ENCODE results near the gene OTOG.

Gene OTOG

DNA sequence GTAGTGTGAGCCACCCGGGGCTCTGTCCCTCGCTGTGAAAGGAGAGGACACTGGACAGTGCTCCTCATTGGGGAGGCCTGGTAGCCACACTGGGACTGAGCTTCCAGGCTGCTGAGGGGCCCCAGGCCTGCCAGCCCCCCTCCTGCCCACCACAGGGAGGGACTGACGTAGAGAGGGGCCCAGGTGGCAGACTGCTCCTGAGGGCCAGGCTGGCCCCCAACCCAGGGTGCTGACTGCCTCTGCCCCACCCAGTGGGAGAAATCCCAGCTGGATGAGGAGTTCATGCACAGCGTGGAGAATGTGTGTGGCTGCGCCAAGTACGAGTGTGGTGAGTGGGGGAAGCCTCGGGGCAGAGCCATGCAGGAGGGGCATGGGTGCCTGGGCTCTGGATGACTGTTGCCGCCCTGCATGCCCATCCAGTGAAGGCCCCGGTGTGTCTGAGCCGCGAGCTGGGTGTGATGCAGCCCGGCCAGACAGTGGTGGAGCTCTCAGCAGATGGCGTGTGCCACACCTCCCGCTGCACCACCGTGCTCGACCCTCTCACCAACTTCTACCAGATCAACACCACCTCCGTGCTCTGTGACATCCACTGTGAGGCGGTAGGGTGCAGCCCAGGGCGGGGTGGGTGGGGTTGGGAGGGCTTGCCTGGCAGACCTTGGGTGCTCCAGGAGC is 93.6 kb downstream of the OTOG start:
- TF ChIP-seq, protein P1, sequence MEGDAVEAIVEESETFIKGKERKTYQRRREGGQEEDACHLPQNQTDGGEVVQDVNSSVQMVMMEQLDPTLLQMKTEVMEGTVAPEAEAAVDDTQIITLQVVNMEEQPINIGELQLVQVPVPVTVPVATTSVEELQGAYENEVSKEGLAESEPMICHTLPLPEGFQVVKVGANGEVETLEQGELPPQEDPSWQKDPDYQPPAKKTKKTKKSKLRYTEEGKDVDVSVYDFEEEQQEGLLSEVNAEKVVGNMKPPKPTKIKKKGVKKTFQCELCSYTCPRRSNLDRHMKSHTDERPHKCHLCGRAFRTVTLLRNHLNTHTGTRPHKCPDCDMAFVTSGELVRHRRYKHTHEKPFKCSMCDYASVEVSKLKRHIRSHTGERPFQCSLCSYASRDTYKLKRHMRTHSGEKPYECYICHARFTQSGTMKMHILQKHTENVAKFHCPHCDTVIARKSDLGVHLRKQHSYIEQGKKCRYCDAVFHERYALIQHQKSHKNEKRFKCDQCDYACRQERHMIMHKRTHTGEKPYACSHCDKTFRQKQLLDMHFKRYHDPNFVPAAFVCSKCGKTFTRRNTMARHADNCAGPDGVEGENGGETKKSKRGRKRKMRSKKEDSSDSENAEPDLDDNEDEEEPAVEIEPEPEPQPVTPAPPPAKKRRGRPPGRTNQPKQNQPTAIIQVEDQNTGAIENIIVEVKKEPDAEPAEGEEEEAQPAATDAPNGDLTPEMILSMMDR (IDR thresholded peaks at IDR 0.05), result no peak
- TF ChIP-seq ZFX (IDR thresholded peaks at IDR 0.05; ENCODE audit: borderline replicate concordance), result no peak
- H3K27ac ChIP-seq, result no peak overlapping the region

DNA sequence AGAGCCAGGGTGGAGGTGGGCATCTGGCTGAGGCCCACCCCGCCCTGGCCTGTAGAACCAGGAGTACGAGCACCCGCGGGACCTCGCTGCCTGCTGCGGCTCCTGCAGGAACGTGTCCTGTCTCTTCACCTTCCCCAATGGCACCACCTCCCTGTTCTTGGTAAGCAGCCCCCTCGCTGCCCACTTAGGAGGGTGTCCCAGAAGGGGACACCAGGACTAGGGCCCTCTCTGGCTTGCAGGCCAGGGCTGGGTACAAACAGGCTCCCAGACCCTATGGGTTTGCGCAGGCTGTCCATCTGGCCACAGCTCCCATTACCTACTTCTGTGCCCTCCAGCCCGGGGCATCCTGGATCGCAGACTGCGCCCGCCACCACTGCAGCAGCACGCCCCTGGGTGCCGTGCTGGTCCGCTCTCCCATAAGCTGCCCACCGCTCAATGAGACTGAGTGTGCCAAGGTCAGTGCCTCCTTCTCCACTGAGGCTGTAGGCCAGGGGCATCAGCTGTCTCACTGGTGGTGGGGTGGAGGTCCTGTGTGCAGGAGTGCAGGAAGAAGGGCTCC is 94.8 kb downstream of the OTOG start:
- TF ChIP-seq ZFX (IDR thresholded peaks at IDR 0.05; ENCODE audit: borderline replicate concordance), result no peak
- TF ChIP-seq, protein P1 (IDR thresholded peaks at IDR 0.05), result no peak
- H3K27ac ChIP-seq, result no peak overlapping the region

DNA sequence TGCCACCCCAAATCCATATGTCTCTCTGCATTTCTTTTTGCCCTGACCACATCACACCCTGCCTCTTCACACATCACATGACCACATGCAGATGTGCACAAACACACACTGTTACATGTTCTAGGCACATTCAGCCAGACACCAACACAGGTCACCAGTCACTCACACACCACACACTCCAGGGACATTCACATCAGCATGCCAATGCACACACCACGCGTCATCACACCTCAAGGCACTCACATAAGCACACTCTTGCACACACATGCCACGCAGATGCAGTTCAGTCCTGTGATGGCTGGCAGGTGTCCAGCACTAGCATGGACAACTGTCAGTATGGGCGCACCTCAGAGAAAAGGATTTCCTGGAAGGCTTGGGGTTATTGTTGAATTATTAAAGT is 95.3 kb downstream of the OTOG start:
- TF ChIP-seq, protein P1 (IDR thresholded peaks at IDR 0.05), result no peak
- no peak for TF ChIP-seq ZFX (IDR thresholded peaks at IDR 0.05; ENCODE audit: borderline replicate concordance)
- no peak overlapping the region for H3K27ac ChIP-seq

DNA sequence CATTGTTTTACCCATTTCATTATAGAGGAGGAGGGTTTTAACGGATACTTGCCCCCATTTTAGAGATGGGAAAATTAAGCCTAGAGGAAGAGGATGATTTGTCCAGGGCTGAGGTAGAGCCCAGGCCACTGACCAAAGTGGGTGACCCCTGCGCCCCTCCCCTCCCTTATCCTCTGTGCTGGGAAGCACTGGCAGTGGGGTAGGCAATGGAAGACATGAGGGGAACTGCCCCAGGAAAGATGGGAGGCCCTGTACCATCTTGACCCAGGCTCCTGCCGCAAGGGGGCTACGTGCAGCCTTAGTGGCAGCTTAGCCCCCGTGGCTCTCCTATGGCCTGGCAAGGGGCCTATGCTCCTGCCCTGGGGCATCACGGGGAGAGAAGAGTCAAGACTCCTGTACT is 95.9 kb downstream of the OTOG start:
- H3K27ac ChIP-seq, result no peak overlapping the region
- no peak for TF ChIP-seq ZFX (IDR thresholded peaks at IDR 0.05; ENCODE audit: borderline replicate concordance)
- TF ChIP-seq, protein P1 (IDR thresholded peaks at IDR 0.05), result no peak

DNA sequence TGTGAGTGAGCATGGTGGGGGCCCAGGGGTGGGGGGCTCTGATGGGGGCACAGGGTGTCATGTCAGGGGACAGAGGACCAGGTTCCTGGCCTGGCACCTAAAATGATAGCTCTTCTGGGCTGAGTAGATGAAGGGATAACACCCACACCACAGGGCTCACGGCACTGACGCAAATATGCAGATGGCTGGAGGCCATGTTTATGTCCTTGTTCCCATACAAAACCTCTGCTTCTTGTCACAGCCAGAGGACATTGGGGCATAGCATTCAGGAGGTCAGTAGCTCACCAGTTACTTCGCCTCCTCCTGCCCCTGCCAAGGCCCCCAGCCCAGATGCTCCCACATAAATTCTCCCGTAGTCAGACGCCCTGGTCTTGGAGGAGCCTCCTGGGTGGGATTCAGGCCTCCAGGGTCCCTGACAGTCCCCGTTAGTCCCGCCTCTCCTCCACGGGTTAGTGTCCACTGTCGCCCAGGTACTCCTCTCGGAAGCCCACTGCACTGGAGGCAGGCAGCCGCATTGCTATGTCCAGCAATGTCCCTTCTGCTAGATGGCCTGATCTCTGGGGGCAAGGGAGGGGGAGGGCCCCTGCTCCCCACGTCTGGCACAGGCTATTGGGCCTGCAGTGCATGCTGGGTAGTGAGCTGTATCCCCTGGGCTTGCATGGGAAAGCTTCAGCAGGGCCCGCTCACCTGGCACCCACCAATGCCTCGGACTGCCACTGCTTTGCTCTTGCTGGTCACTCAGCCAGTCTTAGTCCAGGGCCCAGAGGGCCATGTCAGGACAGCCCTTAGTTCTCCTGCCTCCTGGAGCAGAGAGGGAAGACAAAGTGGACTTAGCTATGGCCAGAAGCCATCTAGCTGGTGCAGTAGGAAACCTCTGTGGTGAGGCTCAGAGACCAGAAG is 96.7 kb downstream of the OTOG start:
- TF ChIP-seq, protein P1 (IDR thresholded peaks at IDR 0.05), result no peak
- no peak for TF ChIP-seq ZFX (IDR thresholded peaks at IDR 0.05; ENCODE audit: borderline replicate concordance)

DNA sequence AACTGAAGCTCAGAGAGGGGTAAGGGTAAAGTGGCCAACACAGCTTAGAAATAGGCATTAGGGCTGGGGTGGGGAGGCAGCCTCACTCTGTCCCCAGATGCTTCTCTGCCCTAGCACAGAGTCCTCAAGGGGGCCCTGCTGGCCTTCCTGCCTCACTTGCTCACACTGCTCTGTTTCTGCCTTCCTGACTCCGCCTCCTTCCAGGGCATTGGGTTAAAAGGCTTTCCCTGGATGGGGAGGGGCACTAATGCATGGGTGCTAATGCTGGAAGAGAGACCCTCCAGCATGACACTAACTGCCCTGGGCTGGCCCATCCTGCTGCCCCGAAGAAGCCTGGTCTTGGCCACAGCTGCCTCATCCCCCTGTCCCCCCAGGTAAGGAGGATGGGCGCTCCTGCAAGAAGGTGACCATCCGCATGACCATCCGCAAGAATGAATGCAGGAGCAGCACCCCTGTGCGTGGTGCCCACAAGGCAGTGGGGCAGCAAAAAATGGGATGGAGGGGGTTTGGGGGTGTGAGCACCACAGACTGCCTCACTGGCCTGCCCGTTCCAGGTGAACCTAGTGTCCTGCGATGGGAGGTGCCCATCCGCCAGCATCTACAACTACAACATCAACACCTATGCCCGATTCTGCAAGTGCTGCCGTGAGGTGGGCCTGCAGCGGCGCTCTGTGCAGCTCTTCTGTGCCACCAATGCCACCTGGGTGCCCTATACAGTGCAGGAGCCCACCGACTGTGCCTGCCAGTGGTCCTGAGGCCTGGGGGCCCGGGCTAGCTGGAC is 98.3 kb downstream of the OTOG start:
- no peak for TF ChIP-seq ZFX (IDR thresholded peaks at IDR 0.05; ENCODE audit: borderline replicate concordance)
- TF ChIP-seq, protein P1 (IDR thresholded peaks at IDR 0.05), result no peak
- no peak overlapping the region for H3K27ac ChIP-seq

More for the DNA sequence above, 96.7 kb downstream of the OTOG start:
- no peak overlapping the region for H3K27ac ChIP-seq

All from 22Rv1 (cell line).